Mammary epithelial cell (primary cell): ENCODE data around the gene MAP3K14.

Source experiments
- CTCF ChIP-seq, 2 donors: IDR thresholded peaks in 1 of 2; conservative IDR thresholded peaks in 1 of 2; 2 replicates each; pipeline ENCODE4 v1.5.1; 2011 to 2012; ENCODE audit warnings: inconsistent platforms in 2 of 2, low read length in 2 of 2, mild to moderate bottlenecking in 2 of 2, control low read depth in 1 of 2, low read depth in 1 of 2; ENCODE audit not compliant: insufficient read depth in 1 of 2; ENCODE audit errors: extremely low read depth in 1 of 2
- EZH2 ChIP-seq: IDR thresholded peaks from 2 replicates; pipeline ENCODE4 v1.6.1; 2012; ENCODE audit warnings: low read length, inconsistent platforms, borderline replicate concordance

GRCh38 chr17:45261577-45262515 lies 55.0 kb downstream of the MAP3K14 start, which contains the start of gene SPATA32:
- TF ChIP-seq CTCF (conservative IDR thresholded peaks at IDR 0.05 in 1 of 2, IDR thresholded peaks at IDR 0.05 in 1 of 2; ENCODE audit: extremely low read depth in 1 of 2, insufficient read depth in 1 of 2, low read depth in 1 of 2, low read length in 2 of 2), result no peak
- no peak for TF ChIP-seq EZH2
